ENCODE results near the gene S100A8.

Gene S100A8

DNA sequence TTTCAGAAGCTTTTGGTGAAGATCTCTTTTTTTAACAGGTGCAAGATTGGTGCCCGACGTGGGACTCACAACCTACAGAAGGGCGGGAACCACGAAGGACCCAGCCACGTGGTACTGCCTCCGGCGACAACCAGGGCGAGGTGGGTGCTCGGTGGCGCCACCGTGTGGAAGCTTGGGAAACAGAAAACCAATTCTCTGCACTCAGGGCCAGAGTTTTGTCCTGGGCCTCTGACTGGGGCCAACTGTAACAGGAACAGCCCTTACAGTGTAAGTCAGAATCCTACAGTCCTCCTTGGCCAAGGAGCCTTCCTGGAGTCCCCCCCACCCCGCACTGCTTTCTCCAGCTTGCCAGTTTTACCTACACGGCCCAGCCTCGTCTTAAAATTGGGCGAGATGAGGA, 13.9 kb upstream of the S100A8 start:
- H3K4me3 ChIP-seq (ENCODE audit: low read depth, low read length), result no peak overlapping the region
- DNase-seq (ENCODE audit: low read depth), result peak; percentile 57
- TF ChIP-seq MYC (IDR thresholded peaks at IDR 0.05; ENCODE audit: low read depth, low read length), result peak; percentile 54
- TF ChIP-seq, protein P1, sequence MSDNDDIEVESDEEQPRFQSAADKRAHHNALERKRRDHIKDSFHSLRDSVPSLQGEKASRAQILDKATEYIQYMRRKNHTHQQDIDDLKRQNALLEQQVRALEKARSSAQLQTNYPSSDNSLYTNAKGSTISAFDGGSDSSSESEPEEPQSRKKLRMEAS (IDR thresholded peaks at IDR 0.05; ENCODE audit: low read depth, low read length), result peak; percentile 94
- no peak for TF ChIP-seq POLR2A (IDR thresholded peaks at IDR 0.05; ENCODE audit: extremely low read depth, insufficient read length)
- TF ChIP-seq, protein P2, sequence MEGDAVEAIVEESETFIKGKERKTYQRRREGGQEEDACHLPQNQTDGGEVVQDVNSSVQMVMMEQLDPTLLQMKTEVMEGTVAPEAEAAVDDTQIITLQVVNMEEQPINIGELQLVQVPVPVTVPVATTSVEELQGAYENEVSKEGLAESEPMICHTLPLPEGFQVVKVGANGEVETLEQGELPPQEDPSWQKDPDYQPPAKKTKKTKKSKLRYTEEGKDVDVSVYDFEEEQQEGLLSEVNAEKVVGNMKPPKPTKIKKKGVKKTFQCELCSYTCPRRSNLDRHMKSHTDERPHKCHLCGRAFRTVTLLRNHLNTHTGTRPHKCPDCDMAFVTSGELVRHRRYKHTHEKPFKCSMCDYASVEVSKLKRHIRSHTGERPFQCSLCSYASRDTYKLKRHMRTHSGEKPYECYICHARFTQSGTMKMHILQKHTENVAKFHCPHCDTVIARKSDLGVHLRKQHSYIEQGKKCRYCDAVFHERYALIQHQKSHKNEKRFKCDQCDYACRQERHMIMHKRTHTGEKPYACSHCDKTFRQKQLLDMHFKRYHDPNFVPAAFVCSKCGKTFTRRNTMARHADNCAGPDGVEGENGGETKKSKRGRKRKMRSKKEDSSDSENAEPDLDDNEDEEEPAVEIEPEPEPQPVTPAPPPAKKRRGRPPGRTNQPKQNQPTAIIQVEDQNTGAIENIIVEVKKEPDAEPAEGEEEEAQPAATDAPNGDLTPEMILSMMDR (IDR thresholded peaks at IDR 0.05; ENCODE audit: low read depth, low read length), result peak; percentile 54

DNA sequence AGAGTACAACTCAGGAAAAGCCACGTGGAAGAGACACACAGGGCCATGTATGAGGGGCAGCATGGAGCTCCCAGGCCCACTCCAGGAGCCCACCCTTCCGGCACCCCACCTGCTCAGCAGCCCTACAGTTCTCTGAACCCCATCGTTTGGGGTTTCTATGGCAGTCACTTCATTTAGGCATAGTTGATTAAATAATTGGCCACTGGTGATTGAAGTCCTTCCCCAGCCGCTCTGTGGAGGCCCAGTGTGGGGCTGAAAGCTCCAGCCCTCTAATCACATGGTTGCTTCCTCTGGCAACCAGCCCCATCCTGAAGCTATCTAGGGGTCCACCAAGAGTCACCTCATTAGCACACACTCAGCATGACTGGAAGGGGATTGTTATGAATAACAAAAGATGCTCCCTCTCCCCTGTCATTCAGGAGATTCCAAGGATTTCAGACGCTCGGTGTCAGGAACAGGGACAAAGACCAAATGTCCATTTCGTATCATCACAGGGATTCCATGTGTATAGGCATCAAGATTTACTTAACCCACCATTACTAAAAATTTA, 13.3 kb upstream of the S100A8 start:
- no peak overlapping the region for H3K4me3 ChIP-seq (ENCODE audit: low read depth, low read length)
- no peak for DNase-seq (ENCODE audit: low read depth)
- TF ChIP-seq, protein P1 (IDR thresholded peaks at IDR 0.05; ENCODE audit: low read depth, low read length), result no peak
- TF ChIP-seq, protein P2 (IDR thresholded peaks at IDR 0.05; ENCODE audit: low read depth, low read length), result no peak
- no peak for TF ChIP-seq MYC (IDR thresholded peaks at IDR 0.05; ENCODE audit: low read depth, low read length)
- TF ChIP-seq POLR2A (IDR thresholded peaks at IDR 0.05; ENCODE audit: extremely low read depth, insufficient read length), result no peak

DNA sequence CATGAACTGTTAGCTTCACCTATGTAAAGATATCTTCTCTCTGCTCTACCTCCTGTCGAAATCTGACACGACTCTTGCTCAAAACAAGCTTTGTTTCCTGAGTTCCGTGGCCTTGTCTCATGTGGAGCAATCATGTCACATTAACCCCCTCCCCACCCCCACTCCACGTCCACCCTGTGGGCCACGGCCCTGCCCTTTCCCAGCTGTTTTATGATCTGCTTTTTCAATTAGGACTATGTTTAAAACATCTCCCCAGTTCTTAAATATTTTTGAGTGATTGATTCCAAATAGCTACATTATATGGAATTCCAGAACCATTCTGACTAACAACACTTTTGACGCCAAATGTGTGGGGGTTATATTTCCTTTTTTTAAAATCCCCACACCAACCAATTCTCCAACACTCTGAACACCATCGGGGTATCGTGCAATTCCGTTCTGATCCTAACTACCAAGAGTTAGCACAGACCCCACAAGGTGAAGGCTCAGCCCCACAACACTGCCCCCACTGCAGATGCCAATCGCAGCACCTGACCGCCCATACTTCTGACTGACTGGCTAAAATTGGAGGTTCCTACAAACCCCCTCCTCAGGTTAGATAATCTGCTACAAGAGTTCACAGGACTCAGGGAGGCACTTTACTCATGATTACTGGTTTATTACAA, 12.7 kb upstream of the S100A8 start:
- H3K4me3 ChIP-seq (ENCODE audit: low read depth, low read length), result no peak overlapping the region
- TF ChIP-seq, protein P1 (IDR thresholded peaks at IDR 0.05; ENCODE audit: low read depth, low read length), result no peak
- TF ChIP-seq POLR2A (IDR thresholded peaks at IDR 0.05; ENCODE audit: extremely low read depth, insufficient read length) (no peak), MYC (IDR thresholded peaks at IDR 0.05; ENCODE audit: low read depth, low read length) (no peak)
- TF ChIP-seq, protein P2 (IDR thresholded peaks at IDR 0.05; ENCODE audit: low read depth, low read length), result no peak
- DNase-seq (ENCODE audit: low read depth), result no peak

DNA sequence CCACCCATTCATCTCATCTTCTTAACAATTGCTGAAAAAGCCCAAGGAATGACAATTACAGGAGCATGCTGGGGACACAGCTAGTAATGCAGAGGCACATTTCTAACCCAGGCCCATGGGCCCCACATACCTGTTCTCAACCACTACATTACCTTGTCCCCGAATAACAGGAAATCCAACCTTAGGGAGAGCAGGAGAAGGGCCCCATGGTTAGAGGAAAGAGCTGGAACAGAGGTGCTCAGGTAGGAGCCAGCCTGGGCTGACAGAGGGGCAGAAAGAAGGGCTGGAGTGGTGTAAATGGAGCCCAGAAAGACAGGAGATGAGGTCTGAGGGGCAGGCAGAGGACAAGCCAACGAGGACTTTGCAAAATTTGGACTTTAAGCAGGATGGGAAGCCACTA, 11.4 kb upstream of the S100A8 start:
- TF ChIP-seq POLR2A (IDR thresholded peaks at IDR 0.05; ENCODE audit: extremely low read depth, insufficient read length), result no peak
- TF ChIP-seq, protein P2 (IDR thresholded peaks at IDR 0.05; ENCODE audit: low read depth, low read length), result no peak
- no peak for TF ChIP-seq MYC (IDR thresholded peaks at IDR 0.05; ENCODE audit: low read depth, low read length)
- H3K4me3 ChIP-seq (ENCODE audit: low read depth, low read length), result no peak overlapping the region
- no peak for DNase-seq (ENCODE audit: low read depth)

DNA sequence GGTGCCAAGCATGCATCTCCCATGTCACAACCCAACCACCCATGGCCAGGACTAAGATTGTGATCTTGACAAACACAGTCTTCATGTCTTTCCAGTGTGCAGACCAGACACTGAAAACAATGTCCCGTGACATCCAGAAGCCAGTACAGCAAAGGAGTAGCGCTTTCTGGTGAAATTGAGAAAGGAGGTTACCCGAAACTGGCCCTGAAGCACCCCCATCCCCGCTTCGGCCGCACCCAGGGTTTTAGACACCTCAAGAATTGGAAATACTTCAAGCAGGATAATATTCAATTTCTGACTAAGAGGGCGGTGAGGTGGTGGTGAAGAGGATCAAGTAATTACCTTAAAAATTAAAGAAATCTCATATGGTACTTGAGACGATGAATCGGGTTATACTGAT, 10.6 kb upstream of the S100A8 start:
- H3K4me3 ChIP-seq (ENCODE audit: low read depth, low read length), result no peak overlapping the region
- TF ChIP-seq, protein P1 (IDR thresholded peaks at IDR 0.05; ENCODE audit: low read depth, low read length), result no peak
- no peak for DNase-seq (ENCODE audit: low read depth)

DNA sequence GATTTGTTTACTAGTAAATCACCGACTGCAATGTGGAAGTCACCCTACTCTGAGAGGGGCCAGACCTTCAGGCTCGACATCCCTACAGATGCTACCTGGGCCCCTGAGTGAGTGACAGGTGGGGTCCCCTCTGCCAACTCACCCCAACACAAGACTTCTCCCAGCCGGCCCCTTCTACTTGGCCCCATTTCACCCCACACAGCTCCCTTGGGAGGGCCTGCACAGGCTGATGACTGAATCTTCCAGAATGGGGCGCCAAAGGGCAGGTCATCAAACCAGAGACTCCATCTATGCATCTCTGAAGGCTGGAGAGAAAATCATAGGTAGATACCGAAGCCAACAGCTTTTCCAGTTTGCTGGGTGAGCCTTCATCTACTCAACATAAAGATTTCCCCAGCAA, 9.4 kb upstream of the S100A8 start:
- peak; percentile 19 for DNase-seq (ENCODE audit: low read depth)
- H3K4me3 ChIP-seq (ENCODE audit: low read depth, low read length), result no peak overlapping the region

More for the DNA sequence above, 9.4 kb upstream of the S100A8 start:
- TF ChIP-seq, protein P2 (IDR thresholded peaks at IDR 0.05; ENCODE audit: low read depth, low read length), result no peak
- TF ChIP-seq, protein P1 (IDR thresholded peaks at IDR 0.05; ENCODE audit: low read depth, low read length), result no peak
- TF ChIP-seq POLR2A (IDR thresholded peaks at IDR 0.05; ENCODE audit: extremely low read depth, insufficient read length) (no peak), MYC (IDR thresholded peaks at IDR 0.05; ENCODE audit: low read depth, low read length) (no peak)

Measured in NB4 (cell line).